Measurements from ENCODE around the gene DPP3.
A peak's percentile ranks its signal among the peaks of the same experiment; 100 is the strongest.
"Not testable (repeated sequence)": the region's sequence is repeated elsewhere in the genome, so short reads cannot be mapped to it uniquely, and the experiment has no call there.

The DPP3 gene

DNA sequence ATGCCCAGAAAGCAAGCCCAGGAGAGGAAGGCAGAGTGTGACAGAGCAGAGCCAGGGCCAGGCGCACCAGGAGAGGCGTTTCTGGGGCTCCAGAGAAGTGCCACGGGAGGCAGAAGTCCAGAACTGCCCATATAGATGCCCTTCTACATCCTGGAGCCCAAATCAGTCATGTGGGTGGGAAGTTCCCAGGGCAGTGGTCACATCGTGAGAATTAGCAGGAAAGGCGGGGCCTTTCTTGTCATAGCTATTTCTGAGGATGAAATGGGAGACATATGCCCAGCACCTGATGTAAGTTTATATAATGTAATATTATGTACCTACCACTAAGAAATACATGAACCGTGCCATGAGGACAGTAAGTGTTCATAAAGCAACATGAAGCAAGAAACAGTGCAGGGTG, 52.5 kb downstream of the DPP3 start:
- DNase-seq (ENCODE audit: low spot score), result no peak

DNA sequence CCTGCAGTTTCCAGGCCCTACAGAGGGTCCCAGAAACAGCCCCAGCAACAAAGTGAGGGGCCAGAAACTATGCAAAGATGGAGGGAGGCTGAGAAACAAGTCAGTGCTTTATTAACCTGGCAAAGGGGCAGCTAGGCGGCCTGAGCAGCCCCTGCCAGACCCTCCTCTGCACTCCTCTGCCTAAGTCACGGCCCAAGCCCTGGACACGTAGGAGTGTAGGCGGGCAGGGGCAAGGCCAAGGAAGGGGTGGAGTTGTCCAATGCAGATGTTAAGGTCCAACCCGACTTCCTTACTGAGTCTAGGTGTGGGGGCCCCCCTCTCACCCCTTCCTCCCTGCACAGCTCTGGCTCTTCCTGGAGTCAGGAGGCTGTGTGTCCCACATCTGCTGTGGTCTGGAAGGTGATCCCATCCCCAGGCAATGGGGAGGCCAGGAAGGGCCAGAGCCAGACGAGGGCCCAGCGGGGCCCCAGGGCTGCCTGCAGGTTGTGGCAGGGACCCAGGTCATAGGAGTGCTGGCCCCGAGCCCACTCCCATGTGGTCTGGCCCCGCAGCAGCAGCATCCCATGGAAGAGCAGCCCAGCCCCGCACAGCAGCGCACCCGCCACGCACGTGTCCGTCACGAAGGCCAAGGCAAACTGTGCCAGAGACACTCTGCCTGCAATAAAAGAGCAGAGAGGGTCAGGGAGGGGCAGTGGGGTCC, 59.1 kb downstream of the DPP3 start:
- no peak for DNase-seq (ENCODE audit: low spot score)

DNA sequence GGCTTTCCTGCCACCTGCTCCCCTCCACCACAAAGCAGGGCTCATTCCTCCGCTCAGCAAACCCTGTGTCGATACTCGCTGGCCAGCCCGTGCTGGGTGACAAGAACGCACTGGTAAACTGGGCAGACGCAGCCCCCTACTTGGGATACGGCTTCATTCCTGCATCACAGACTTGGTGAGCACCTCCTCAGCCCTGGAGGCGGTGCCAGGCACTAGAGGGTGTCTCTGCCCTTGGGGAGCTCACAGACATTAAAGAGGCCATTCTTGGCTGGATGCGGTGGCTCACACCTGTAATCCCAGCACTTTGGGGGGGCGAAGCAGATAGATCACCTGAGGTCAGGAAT, 59.6 kb downstream of the DPP3 start:
- DNase-seq (ENCODE audit: low spot score), result no peak

DNA sequence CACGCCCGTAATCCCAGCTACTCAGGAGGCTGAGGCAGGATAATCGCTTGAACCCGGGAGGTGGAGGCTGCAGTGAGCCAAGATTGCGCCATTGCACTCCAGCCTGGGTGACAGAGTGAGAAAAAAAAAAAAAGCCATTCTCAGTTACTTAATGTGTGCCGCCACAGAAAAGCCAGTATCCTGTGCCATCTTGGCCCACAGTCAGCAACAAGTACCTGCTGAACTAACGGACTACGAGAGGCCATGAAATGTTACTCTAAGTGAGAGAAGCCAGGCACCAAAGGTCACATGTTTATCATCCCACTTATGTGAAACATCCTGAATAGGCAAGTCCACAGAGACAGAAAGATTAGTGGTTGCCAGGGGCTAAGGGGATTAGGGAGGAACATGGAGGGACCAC, 60.4 kb downstream of the DPP3 start:
- DNase-seq (ENCODE audit: low spot score), result not testable (repeated sequence)

DNA sequence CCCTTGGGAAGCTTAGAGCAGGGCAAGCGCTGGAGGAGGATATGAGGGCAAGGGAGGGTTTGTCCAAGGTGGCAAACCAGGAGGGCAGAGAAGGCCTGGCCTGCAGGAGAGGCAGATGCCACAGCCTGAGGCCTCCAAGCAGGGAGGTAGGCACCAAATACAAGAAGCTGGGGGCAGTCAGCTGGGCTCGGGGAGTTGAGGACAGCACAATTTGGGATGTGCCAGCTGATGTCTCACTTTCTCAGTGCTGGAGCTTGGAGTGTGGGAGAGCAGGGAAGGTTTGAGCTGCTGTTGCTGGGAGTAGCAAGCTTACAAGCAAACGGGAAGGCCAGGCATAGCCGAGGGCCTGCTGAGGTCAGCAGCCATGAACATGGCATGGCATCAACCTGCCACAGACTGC, 61.7 kb downstream of the DPP3 start:
- no peak for DNase-seq (ENCODE audit: low spot score)

DNA sequence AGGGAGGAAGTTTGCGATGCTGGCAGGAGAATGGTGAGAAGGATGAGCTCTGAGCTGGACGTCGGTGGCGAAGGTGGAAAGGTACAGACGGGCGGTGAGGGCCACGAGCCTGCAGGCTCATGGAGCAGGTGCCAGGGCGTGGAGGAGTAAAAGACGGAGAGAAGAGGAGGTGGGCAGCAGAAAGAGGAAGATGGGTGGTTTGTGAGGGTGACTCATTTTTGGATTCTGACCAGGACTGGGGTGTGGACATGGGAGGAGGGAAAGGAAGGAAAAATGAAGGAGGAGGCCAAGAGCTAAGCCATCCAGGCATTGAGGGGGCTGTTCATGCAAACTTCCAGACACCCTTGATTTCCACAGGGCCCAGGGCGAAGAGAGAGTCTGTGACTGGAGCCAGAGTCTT, 62.1 kb downstream of the DPP3 start:
- DNase-seq (ENCODE audit: low spot score), result no peak

DNA sequence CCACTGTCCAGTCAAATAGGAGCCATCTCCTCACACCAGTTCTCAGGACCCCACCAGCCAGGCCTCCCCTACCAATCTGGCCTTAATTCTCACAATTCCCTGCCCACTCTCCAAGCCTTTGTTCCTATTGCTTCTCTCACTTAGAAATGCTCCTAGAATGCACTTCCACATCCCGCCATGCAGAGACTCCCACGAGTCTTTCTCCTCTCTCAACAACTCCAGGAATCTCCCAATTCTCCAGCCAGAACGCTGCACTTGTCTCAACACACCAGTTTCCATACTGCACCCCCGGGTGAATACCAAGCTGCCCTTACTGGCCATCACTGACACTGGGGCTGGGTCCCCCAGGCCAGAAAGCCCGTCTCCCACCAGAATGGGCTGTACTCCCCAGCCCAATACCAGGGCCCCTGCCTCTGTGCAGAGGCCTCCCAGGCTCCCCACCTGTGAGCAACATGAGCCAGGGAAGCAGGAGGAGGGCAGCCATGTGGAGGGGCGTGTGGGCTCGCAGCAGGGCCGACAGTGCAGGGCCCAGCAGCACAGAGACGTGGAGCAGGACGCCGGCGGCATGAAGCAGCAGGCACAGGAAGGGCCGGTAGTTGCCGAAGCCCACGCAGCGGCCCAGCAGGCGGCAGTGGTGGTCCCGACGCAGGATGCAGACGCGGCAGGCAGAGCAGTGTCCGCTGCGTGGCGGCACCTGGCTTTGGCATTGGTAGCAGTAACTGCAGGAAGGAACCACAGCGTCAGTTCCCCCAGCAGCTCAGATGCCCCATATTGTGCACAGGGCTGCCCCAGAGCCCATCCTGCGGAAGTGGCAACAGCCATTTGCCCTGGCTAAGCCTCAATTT, 63.3 kb downstream of the DPP3 start:
- DNase-seq (ENCODE audit: low spot score), result peak; percentile 39

DNA sequence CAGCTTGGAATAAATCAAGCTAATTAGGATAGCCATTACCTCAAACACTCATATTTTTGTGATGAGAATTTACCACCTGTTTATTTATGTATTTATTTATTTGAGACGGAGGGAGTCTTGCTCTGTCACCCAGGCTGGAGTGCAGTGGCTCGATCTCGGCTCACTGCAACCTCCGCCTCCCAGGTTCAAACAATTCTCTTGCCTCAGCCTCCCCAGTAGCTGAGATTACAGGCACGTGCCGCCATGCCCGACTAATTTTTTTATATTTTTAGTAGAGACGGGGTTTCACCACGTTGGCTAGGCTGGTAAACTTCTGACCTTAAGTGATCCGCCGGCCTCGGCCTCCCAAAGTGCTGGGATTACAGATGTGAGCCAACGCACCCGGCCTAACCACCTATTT, 64.7 kb downstream of the DPP3 start:
- not testable (repeated sequence) for DNase-seq (ENCODE audit: low spot score)

DNA sequence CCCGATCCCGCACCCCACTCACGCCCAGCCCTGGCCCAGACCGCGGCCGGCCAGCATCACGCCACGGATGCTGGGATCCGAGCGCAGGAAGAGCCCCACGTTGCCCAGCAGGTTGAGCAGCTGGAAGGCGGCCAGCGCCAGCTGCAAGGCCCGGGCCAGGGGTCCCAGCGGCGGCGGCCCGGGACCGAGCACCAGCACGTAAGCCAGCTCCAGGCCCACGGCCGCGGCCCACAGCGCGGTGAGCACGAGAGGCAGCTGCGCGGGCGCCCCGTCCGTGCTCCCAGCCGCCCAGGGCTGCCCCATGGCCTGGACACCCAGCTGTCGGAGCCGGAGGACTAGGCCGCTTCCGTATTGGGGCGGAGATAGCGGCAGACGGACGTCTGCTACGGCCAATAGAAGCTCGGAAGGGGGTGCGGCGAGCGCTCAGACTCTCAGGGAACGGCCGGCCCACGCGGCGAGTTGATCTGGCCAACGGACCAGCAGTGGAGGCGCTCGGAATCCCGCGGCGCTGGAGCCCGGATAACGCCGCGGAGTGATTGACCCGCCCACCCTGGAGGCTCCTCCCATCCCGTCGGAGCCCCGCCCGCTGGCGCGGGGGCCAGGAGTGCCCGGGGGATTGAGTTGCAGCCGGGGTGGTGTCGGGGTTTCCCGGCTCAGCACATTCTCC, 65.6 kb downstream of the DPP3 start, which contains the start of gene ZDHHC24:
Gene ZDHHC24 (minus strand): TSS at position 348 of the 667 bp plus-strand sequence. CDS start 45 bp downstream, at position 303.
- peak; percentile 91 for DNase-seq (ENCODE audit: low spot score)

DNA sequence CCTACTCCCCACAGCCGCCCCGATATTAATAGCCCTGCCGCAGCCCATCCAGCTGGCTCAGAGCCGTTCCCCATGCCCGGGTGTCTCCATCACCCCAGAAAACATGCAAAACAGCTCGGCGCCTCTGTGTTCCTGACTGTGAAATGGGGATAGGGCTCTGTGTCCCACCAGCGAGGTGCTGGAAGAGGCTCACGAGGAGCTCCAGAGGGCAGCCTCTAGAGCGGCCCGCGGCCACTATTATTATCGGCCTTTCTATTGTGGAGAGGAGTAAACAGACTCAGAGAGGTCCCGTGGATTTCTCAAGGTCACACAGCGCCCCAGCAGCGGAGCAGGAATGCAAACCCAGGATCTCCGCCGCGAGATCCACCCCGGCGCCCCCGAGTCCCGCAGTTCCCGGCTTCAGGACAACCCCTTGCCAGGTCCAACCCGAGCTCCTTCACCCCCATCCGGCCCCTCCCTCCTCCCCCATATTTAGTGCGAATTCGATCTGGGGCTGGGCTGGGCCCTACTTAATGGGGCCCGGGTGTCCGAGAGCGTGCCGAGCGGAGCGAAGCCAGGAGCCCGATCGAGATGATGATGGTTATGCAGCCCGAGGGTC, 66.2 kb downstream of the DPP3 start, which contains the start of gene ACTN3:
Gene ACTN3 (plus strand): TSS at position 536 of the 598 bp plus-strand sequence. CDS start 35 bp downstream, at position 571.
- no peak for DNase-seq (ENCODE audit: low spot score)

DNA sequence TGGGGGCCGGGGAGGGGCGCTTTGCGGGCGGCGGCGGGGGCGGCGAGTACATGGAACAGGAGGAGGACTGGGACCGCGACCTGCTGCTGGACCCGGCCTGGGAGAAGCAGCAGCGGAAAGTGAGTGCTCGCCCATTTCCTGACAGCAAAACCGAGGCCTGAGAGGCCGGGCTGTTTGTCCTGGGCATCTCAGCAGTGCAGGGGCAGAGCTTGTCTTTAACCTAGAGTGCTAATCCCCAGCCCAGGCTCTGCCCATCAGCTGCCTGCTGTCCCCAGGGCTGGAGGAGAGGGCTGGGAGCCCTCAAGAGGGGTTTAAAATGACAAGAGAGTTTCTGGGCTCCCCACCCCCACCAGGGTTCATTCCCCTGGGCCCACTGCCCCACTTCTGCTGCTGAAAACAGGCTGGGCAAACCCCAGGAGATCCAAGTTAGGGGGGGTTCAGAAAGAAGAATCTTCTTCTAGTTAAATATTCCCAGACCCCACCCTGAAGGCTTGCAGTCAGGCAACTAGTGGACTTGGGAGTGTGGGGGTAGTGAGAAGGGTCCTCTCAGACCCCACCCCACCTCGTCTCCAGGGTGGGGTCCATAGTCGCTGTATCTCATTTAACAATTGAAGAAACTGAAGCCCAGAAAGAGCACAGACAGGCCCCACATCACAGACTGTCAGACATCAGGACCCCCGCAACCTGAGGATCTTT, 66.9 kb downstream of the DPP3 start:
- no peak for DNase-seq (ENCODE audit: low spot score)

DNA sequence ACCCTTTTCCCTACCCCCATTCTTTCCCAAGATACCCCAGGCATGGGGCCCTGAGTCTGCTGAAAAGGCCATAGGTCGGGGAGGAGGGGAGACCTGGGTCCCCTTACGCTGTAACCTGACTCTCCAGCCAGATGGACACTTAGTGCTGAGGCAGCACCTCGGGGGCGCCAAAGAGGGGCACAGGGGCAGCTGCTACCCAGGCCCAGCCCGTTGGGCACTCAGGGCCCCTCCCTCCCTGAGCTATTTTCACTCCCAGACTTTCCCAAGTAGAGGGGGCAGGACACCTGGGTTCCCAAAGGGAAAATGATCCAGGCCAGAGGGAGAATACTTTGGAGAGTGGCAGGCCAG, 67.4 kb downstream of the DPP3 start:
- no peak for DNase-seq (ENCODE audit: low spot score)

DNA sequence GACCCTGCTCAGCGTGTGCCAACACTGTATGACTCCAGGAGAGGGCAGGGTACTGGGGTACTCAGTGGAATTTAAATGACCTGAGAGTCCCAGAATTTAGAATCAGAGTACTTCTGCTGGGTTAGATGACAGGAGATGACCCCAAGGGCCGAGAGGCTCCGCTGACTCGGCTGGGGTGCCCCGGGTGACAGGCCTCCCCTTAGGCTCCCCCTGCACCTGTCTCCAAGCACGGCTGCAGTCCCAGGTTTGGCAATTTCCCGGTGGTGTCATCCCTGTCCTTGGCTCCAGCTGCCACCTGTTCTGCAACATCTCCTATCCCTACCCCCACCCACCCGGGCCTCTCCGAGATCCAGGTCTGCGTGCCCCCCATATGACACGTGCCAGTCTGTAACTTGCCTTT, 67.8 kb downstream of the DPP3 start:
- no peak for DNase-seq (ENCODE audit: low spot score)

DNA sequence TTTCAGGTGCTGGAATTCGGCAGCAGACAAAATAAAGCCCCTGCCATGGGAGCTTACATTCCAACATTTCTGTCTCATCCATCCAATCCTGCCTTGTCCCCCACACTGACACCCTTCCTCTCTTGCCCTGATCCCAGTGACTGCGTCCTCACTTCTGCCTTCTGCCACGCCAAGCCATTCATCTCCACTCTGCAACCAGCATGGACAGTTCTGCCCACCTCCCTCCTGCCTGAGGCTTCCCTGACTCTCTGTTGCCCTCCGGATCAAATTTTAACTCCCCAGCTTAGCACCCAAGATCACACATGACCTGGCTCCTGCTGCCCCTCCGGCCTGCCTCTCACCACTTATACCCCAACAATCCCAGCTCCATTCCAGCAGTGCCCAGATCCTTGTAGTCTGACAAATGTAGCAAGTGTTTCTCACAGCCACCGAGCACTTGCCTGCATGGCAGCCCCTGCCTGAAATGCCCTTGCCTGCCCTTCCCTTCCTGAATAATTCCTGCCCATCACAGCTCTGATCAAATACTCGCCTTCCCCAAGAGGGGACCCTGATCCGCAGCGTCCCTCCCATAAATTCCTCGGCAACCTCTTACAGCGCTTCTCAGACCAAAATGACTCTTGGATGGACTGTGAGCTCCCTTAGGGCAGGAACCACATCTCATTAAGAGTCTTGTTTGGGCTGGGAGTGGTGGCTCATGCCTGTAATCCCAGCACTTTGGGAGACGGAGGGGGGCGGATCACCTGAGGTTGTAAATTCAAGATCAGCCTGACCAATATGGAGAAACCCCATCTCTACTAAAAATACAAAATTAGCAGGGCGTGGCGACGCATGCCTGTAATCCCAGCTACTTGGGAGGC, 68.8 kb downstream of the DPP3 start:
- no peak for DNase-seq (ENCODE audit: low spot score)

DNA sequence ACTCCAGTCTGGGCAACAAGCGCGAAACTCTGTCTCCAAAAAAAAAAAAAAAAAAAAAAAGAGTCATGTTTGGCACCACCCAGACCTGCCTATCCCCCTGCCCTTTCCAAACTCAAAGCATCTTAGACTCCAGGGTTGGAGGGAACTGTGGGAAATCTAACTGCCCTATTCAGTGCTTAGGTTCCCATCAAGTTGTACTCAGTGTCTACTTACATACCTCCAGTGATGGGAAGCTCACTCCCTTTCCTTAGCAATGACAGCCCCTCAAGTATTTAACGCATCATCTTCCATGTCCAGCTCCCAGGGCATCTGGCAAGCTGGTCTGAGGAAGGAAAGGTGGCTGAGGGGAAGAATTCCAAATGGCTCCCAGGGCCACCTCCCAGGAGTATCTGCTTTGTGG, 69.5 kb downstream of the DPP3 start:
- no peak for DNase-seq (ENCODE audit: low spot score)

DNA sequence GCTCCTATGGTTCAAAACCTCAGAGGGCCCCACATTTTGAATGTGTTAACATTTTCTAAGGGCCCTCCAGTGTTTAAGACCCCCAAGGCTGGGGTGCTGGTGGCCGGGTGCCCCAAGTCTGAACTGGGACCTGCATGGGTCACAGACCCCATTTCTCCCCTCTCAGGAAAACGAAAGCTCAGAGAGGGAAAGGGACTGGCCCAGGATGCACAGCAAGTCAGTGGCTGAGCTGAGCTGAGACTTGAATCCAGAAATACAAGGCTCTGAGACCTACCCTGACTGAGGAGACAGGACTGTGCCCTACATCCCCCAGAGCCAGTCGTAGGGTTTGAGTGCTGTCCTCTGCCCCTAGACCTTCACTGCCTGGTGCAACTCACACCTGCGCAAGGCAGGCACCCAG, 70.7 kb downstream of the DPP3 start:
- no peak for DNase-seq (ENCODE audit: low spot score)

DNA sequence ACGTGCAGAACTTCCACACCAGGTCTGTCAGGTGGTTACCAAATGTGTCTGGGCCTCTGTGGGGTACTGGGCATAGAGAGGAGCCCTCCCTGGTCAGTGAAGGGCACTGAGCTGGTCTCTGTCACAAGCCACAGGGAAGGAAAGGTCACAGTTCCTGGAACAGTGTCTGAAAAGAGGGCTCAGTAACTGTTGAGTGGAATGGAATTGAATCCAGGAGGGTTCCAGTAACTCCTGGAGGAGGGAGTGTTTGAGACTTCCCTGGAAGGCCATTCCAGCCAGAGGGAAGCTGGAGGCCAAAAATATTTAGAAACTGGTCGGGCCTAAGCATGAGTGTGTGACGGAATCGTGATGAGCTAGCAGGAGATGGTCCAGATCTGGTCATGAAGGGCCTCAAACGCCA, 74.4 kb downstream of the DPP3 start:
- no peak for DNase-seq (ENCODE audit: low spot score)

DNA sequence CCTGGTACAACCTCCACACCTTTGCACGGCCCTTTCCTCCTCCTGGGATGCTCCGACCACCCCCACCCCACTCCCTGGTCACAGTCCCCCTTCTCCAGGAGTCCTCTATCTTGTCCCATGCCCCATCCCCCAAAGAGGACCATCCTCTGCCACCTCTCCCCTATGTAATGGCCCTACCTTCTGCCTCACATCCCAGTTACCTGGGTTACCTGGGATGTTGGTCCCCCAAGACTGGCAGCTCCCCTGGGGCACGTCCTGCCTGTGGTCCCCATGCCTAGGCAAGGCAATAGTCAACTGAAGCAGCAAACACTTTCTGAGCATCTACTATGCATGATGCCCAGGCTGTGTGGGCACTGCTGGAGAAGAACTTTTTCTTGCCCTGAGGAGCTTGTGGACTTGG, 75.2 kb downstream of the DPP3 start:
- no peak for DNase-seq (ENCODE audit: low spot score)

DNA sequence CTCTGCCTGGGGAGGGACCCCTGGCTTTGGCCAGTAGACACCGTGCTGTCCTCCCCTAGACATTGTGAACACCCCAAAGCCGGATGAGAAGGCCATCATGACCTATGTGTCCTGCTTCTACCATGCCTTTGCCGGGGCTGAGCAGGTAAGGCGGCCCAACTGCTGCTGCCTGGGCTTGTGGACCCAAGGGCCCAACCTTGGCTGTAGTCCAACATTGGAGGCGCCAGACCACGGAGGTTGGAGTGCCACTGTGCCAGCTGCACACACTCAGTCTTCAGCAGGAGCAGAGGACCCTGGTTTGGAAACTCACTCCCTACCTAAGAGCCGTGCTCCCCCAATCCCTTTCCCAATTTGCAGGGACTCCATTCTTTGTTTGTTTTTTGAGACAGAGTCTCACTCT, 75.9 kb downstream of the DPP3 start:
- DNase-seq (ENCODE audit: low spot score), result no peak

DNA sequence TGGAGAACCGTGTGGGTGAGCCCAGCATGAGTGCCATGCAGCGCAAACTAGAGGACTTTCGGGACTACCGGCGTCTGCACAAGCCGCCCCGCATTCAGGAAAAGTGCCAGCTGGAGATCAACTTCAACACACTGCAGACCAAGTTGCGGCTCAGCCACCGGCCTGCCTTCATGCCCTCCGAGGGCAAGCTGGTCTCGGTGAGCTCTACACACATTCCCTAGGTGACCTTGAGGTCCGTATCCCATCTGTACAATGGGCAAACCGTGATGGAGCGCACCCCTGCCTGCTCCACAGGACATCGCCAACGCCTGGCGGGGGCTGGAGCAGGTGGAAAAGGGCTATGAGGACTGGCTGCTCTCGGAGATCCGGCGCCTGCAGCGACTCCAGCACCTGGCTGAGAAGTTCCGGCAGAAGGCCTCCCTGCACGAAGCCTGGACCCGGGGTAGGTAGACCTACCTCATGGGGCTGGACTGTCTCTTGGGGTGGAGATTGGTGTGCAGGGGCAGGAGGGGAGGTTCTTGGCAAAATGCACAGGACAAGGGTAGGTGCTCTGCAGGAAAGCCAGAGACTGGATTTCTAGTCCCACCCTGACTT, 77.6 kb downstream of the DPP3 start:
- DNase-seq (ENCODE audit: low spot score), result no peak
